ENCODE measurements around the gene SUB1. TPM values are rescaled to one million over a fixed set of nuclear protein-coding genes. Genes with fewer than 3 reads are reported as not detected.

Gene SUB1
- total RNA-seq, 1 experiment from 2014 or later, result 288 TPM

DNA sequence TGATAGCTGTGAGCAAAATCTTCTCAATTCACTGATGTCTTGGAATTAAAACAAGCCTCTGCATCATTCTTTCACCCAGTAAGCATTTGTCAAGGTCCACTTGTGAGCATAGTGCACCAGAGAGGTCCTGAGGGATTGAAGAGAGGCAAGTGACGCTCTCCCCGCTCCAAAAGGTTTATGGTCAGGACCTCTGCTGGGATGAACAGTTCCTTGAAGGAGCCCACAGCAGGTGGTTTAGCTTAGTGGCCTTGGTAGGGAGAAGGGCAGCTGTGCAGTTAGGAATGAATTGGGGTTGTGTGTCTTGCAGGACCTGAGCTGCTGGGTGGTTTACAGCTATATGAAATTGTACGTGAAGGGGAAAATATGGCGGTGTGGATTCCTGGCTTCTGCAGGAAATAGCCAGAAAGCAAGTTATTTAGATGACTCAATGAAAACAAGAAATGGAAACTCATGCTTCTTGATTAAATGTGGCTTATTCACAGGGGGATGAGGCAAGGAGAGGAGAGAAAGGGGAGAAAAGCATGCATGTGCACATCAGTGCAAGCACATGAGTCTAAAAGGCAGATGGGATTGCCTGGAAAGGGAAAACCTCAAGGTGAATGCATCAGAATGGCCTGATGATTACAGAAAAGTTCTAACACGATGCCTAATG lies 42.0 kb downstream of the SUB1 start:
- Histone ChIP-seq H3T11ph (ENCODE audit: low read length) (no peak overlapping the region), H3K18ac (ENCODE audit: insufficient read length, low read depth, low read length) (no peak overlapping the region), H2BK12ac (ENCODE audit: insufficient read length, low read depth, low read length) (no peak overlapping the region), H2BK5ac (ENCODE audit: insufficient read length, low read length) (no peak overlapping the region), H3K9me3 (ENCODE audit: control insufficient read depth, low read depth, low read length) (no peaks in the 10 kb centered on the region), H2BK120ac (ENCODE audit: low read depth, low read length, poor library complexity, severe bottlenecking) (no peak overlapping the region), H2AK5ac (ENCODE audit: insufficient read length, low read length) (no peak overlapping the region), H3K79me2 (ENCODE audit: insufficient read depth, low read length) (no peaks in the 10 kb centered on the region), H3K4me1 (ENCODE audit: insufficient read depth, low read length) (no peaks in the 10 kb centered on the region), H3K14ac (ENCODE audit: insufficient read depth, low read length) (no peak overlapping the region), H3K79me1 (ENCODE audit: insufficient read depth, low read depth, low read length, poor library complexity, severe bottlenecking) (no peaks in the 10 kb centered on the region), H4K20me1 (ENCODE audit: control insufficient read depth, insufficient read depth, insufficient read length) (no peaks in the 10 kb centered on the region), H2BK15ac (ENCODE audit: low read depth, low read length) (no peak overlapping the region), H4K91ac (ENCODE audit: insufficient read length, low read depth, low read length) (no peak overlapping the region), H3K27me3 (ENCODE audit: insufficient read depth, low read length) (no peaks in the 10 kb centered on the region), H4K8ac (replicated peaks; ENCODE audit: insufficient read length, low read depth, low read length) (no peak overlapping the region), H4K5ac (ENCODE audit: insufficient read length, low read depth, low read length) (no peak overlapping the region), H3K23ac (ENCODE audit: insufficient read length, low read depth, low read length) (no peak overlapping the region), H2BK20ac (ENCODE audit: low read depth, low read length, poor library complexity, severe bottlenecking) (no peak overlapping the region), H3K27ac (ENCODE audit: insufficient read length, low read depth, low read length) (no peak overlapping the region), H2AFZ (ENCODE audit: low read length) (no peak overlapping the region), H3K56ac (ENCODE audit: insufficient read length, low read depth, low read length) (no peak overlapping the region), H3K4me2 (ENCODE audit: insufficient read depth, insufficient read length, low read length) (no peak overlapping the region), H3K23me2 (ENCODE audit: insufficient read length, low read depth, low read length, poor library complexity, severe bottlenecking) (no peaks in the 10 kb centered on the region), H3K4ac (ENCODE audit: low read depth, low read length) (no peak overlapping the region), H3K9ac (ENCODE audit: extremely low read depth, insufficient read length, low read length) (no peak overlapping the region)
- Mint-ChIP-seq H3K9me3 (peaks cover 0 to 2% of the 10 kb centered on the region in 2 experiments; a peak in 2 of 5 replicates), H3K4me1 (peaks cover 10 to 12% of the 10 kb centered on the region in 2 experiments), H3K27me3 (ENCODE audit: low read depth) (peaks cover under 1% of the 10 kb centered on the region; the same call in 1 of the 2 replicates), H3K36me3 (ENCODE audit: insufficient read depth in 1 of 3, low read depth in 3 of 3) (no peaks in the 10 kb centered on the region), H3K27ac (0 out of 7 replicates have a peak overlapping the region, but pooled peaks of 1 of the 3 experiments have one; percentile 8), H3K4me3 (no peak overlapping the region)
- no peak for DNase-seq
- TF ChIP-seq, protein P1, sequence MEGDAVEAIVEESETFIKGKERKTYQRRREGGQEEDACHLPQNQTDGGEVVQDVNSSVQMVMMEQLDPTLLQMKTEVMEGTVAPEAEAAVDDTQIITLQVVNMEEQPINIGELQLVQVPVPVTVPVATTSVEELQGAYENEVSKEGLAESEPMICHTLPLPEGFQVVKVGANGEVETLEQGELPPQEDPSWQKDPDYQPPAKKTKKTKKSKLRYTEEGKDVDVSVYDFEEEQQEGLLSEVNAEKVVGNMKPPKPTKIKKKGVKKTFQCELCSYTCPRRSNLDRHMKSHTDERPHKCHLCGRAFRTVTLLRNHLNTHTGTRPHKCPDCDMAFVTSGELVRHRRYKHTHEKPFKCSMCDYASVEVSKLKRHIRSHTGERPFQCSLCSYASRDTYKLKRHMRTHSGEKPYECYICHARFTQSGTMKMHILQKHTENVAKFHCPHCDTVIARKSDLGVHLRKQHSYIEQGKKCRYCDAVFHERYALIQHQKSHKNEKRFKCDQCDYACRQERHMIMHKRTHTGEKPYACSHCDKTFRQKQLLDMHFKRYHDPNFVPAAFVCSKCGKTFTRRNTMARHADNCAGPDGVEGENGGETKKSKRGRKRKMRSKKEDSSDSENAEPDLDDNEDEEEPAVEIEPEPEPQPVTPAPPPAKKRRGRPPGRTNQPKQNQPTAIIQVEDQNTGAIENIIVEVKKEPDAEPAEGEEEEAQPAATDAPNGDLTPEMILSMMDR (conservative IDR thresholded peaks at IDR 0.05), result no peak
- no CpG with 5 or more reads among the region's 5 CpGs for WGBS (ENCODE audit: extremely low coverage, insufficient read length, low lambda C conversion rate)

Measured in H9 (cell line).